Eye (tissue), 1 donor: ENCODE data around the gene COX8A.
A peak's percentile ranks its signal among the peaks of the same experiment; 100 is the strongest.
"Not testable (repeated sequence)": the region's sequence is repeated elsewhere in the genome, so short reads cannot be mapped to it uniquely, and the experiment has no call there.

Source experiments
- DNase-seq: peaks from one replicate; pipeline ENCODE4 v3.0.0-alpha.2; 2015

The COX8A gene, protein sequence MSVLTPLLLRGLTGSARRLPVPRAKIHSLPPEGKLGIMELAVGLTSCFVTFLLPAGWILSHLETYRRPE

DNA sequence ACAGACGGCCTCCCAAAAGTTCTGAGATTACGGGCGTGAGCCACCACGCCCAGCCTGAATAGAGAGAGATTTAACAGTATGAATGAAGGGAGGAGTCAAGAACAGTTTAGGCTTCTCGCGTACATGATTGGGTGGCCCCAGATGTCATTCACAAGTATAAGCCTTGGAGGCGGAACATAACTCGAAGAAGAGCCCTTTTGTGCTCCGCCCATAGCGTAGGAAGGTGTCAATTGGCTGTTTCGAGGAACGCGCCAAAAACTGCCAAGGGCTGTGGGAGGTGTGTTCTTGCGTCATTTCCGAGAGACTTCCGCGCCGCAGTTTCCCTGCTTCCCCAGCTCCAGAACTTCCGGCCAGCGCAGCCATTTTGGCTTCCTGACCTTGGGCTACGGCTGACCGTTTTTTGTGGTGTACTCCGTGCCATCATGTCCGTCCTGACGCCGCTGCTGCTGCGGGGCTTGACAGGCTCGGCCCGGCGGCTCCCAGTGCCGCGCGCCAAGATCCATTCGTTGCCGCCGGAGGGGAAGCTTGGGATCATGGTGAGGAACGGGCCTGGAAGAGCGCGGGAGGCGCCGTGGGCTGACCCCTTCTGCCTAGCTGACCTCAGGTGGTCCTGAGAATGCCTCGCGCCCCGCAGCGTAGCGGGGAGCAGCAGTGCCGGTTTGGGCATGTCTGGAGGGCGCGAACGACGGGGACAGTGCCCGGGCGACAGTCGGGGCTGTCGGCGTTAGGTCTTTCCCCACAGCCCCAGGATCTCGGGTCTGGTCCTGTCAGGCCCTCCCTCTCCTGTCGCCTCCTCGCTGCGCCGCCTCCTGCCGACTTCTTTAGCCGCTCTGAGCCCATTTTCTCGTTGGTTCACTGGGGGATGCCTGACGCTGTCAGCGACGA, at the start of gene COX8A:
Gene COX8A (plus strand): TSS at position 362 of the 885 bp plus-strand sequence. CDS start 61 bp downstream, at position 423.
- DNase-seq = peak; percentile 100

DNA sequence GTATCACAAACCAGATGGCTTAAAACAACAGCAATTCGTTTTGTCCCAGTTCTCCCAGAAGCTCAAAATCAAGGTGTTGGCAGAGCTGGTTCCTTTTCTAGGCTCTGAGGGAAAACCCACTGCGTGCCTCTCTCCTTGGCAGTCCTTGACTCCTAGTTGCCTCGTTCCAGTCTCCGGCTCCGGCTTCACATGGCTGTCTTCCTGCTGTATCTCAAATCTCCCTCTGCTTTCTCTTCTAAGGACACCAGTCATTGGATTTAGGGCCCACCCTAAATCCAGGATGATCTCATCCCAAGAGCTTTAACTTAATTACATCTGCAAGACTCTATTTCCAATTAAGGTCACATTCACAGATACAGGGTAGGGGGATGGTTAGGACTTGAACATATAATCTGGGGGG, 44.8 kb upstream of the COX8A start:
- no peak for DNase-seq

DNA sequence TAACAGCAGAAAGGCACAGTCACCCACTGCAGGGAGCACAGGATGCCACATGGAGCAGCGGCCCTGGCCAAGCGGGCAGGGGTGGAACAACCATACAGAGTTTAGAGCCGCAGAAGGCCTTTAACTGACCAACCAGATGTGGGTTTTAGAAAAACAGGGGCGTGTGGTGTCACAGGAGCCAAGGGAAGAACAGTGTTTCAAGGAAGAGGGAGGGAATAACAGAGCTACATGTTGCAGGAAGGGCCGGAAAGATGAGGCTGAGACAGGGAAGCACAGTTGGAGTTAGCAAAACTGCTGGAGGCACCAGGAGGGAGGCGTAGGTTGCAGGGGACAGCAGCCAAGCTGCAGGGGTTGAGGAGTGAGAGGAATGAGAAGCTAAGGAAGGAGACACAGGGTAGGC, 43.4 kb upstream of the COX8A start:
- DNase-seq = no peak

GRCh38 chr11:63931876-63932275, 42.5 kb upstream of the COX8A start:
- no peak for DNase-seq

DNA sequence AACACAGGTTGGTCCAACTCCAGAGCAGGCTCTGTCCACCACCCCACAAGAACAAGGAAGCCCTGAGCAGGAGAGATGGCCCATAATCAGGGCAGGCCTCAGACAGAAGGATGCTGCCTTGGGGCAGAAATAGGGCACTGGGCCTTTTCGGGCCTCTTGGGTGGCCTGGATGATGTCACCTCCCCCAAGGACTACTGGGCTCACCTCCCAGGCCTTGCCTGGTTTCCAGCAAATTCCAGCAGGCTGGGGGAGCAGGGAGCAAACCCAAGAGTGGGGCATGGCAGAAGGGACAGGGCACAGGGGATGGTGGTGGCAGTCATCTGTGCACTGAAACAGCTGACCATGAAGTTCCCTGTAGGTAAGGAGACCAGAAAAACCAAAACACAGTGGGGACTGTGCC, 41.0 kb upstream of the COX8A start:
- DNase-seq = no peak

DNA sequence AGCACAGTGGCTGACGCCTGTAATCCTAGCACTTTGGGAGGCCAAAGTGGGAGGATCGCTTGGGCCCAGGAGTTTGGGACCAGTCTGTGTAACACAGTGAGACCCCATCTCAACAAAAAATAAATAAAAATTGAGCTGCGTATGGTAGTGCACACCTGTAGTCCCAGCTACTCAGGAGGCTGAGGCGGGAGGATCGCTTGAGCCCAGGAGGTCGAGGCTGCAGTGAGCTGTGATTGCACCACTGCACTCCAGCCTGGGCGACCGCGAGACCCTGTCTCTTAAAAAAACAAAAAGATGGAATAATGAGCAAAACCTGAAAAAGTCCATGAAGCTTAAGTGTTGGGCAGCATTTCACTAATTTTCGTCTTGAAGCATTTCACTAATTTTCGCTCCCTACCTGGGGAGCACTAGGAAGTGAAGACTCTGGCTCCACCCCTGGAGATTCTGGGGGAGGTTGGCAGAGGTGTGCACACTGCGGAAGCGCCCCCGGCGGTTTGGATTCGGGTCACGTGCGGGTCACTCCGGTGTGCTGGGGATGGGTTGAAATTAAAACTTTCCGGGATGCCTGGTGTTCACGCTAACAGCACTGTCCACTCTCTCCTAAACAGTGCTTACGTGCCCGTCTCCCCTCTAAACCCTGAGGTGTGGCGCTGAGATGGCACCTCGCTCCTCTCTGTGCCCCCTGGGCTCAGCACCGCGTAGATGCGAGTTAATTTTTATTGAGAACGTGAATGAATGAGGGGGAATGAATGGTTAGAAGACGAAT, 36.5 kb upstream of the COX8A start:
- no peak for DNase-seq

- DNase-seq = peak; percentile 97
These were observed 35.7 kb upstream of the COX8A start, which contains the start of gene NAA40 for GRCh38 chr11:63938479-63939396. NAA40 (plus strand) TSS chr11:63939002; CDS start chr11:63939097, 95 bp downstream.

DNA sequence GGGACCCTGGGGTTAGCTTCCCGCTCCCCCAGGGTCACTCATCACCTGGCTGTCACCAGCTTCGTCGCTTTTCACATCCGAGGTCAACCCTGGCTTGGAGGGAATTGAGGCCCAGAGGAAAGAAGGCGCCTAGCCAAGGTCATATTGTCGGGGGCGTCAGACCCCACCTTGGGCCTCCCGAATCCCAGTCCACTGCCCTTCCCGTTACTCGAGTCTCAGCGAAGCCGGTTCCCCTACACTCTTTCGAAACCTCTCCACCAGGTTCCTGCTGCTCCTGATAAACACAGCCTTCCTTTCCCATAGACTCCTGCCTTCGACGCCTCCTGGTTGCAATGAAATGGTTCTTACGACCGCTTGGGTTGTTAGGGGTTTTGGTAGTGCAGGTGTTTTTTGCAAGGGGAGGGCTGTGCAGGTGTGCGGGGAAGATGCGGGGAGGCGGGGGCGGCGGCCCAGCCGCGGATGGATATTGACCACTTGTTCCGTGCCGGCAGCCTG, 35.0 kb upstream of the COX8A start:
- DNase-seq = peak; percentile 57

GRCh38 chr11:63940786-63941185, 33.6 kb upstream of the COX8A start:
- DNase-seq = no peak

DNA sequence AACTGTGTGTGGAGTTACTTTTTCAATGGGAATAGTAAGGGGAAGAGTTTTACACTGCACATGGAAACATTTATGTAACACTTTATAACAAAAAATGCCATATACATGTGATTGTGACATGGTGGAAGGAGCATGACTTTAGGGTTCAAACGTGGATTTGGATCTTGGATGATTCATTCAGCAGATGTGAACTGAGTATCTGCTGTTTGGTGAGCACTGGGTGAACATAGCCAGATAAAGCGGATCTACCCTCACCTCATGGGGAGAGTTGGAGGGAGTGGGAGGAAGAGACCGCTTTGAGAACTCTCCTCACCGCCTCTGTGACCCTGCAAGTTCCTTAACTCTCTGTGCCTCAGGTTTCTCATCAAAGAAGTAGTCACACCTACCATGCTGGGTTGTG, 32.5 kb upstream of the COX8A start:
- no peak for DNase-seq

GRCh38 chr11:63942803-63943202, 31.6 kb upstream of the COX8A start:
- DNase-seq = no peak

DNA sequence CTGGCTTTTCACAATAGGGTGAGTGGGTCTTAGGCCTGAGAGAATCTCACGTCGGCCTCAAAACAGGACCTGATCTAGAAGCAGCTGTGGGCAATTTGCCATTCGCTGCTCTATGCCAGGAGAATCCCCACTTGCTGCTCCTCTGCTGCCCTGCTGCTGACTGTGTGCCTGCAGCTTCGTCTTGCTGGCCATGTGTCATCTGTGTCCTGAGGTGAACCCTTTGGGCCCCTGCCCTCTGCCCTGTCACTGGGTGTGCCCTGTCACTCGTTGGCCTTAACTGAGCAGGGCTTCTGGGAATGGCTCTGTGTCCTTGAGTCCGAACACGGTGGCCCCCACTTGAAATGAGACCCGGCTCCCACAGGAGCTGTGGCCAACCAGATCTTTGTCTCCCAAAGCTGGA, 29.4 kb upstream of the COX8A start:
- no peak for DNase-seq

GRCh38 chr11:63945477-63946163, 28.8 kb upstream of the COX8A start:
- peak; percentile 90 for DNase-seq

GRCh38 chr11:63951779-63952536, 22.5 kb upstream of the COX8A start:
- no peak for DNase-seq

DNA sequence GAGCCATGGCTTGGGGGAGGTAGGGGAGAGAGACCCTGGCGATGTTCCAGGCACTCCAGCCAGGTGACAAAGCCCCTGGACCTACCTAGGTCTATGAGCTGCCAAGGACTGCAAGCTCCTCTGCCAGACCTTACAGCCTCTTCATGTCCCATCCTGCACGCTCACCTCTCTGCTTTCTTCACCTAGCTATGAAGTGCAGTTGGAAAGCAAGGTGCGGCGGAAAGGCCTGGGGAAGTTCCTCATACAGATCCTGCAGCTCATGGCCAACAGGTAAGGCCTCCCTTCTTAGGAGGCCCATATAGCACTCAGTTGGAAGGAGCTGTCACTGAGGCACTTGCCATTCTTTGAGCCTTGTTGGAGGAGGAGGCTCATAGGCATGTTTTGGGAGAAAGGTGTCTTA, 21.9 kb upstream of the COX8A start:
- DNase-seq = no peak

DNA sequence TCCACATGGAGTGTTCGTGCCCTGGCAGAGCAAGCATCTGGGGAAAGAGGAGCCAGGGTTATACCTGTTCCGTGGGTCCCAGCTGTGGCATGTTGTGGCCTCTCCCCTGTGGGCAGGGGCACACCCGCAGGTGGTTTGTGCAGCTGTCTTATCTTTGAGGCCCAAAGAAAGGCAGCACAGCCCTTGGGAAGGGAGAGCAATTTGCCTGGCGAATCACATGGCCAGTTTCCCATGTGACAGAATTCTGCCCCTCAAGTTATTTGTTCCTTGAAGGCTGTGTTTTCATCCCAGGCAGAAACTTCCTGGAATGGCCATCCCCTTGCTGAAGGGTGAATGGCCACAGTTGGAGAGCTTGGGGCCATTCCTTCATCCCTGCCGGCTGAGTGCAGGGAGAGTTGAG, 16.4 kb upstream of the COX8A start:
- no peak for DNase-seq

DNA sequence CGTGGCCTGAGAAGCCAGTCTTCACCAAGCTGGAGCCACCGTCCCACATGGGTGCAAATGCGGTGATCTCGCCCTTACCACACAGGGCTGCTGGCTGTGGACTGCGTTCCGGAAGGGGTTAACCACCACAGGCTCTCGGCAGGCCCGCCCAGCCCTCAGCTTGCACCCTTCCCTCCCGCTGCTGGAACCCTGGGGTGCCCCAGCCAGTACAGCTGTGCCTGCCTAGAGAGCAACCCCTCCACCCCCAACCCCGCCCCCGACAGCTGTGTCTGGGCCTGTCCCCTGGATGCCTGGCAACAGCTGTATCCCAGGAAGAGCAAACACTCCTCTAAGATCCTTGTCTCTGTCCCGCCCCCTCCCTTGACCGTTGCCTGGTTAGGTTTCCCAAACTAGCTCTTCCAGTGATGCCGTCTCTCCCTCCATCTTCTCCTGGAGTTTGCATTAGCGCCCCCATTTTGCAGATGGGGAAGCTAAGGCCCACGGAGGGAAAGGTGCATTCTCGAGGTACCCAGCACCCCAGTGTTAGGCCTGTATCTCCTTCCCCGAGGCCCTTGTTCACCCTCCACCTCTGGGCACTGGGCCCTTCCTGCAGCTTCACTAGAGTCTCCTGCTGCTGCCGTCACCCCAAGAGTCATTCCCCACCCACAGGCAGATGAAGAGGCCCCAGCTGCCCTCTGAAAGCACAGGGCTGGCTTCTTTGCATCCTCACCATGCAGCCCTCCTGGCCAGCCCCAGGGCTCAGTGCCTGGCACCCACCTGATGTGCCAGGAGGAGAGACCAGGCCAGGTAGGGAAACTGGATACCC, 12.6 kb upstream of the COX8A start:
- DNase-seq = peak; percentile 65

GRCh38 chr11:63963895-63964294, 10.5 kb upstream of the COX8A start:
- not testable (repeated sequence) for DNase-seq

DNA sequence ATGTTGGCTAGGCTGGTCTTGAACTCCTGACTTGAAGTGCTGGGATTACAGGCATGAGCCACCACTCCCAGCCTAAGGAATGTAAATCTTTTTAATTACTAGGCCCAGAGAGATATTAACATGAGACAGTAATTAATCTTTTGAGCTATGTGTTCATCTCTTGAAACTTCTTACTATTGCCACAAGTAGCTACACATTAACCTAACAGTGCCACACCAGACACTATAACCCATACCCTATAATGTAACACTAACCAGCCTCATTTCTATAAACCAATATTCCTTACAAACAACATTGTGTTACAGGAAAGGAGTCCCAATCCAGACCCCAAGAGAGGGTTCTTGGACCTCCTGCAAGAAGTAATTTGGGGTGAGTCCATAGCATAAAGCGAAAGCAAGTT, 8.0 kb upstream of the COX8A start:
- no peak for DNase-seq

DNA sequence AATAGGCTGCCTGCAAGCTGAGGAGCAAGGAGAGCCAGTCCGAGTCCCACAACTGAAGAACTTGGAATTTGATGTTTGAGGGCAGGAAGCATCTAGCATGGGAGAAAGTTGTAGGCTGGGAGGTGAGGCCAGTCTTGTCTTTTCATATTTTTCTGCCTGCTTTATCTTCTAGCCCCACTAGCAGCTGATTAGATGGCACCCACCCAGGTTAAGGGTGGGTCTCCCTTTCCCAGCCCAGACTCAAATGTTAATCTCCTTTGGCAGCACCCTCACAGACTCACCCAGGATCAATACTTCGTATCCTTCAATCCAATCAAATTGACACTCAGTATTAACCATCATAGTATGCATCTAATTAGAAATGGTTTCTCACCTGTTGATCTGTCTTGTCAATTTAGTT, 5.0 kb upstream of the COX8A start:
- DNase-seq = no peak
